GM10248 (cell line): ENCODE results near the gene SDC3.

ENCODE experiments used
- CTCF ChIA-PET: fragments of 300-600 bp; sonication (Branson Sonifier 250); formaldehyde crosslinking; extraction: SDS; loops from one replicate; lab custom pipeline; 2021; ENCODE audit warnings: antibody characterized with exemption; lab: Yijun Ruan, JAX
- POLR2A ChIA-PET: fragments of 350-650 bp; sonication (Branson Sonifier 250); formaldehyde crosslinking; extraction: SDS; loops from one replicate; lab custom pipeline; 2020; ENCODE audit warnings: antibody characterized with exemption; lab: Yijun Ruan, JAX
- DNase-seq: peaks from one replicate; pipeline ENCODE4 v3.0.0; 2012; ENCODE audit errors: extremely low spot score
- TF ChIP-seq, protein P1 (sequence below): IDR thresholded peaks from 2 replicates; pipeline ENCODE4 v1.5.1; 2012; ENCODE audit warnings: mild to moderate bottlenecking, low read depth; ENCODE audit errors: extremely low read depth, missing control alignments, control extremely low read depth

SDC3 gene

DNA sequence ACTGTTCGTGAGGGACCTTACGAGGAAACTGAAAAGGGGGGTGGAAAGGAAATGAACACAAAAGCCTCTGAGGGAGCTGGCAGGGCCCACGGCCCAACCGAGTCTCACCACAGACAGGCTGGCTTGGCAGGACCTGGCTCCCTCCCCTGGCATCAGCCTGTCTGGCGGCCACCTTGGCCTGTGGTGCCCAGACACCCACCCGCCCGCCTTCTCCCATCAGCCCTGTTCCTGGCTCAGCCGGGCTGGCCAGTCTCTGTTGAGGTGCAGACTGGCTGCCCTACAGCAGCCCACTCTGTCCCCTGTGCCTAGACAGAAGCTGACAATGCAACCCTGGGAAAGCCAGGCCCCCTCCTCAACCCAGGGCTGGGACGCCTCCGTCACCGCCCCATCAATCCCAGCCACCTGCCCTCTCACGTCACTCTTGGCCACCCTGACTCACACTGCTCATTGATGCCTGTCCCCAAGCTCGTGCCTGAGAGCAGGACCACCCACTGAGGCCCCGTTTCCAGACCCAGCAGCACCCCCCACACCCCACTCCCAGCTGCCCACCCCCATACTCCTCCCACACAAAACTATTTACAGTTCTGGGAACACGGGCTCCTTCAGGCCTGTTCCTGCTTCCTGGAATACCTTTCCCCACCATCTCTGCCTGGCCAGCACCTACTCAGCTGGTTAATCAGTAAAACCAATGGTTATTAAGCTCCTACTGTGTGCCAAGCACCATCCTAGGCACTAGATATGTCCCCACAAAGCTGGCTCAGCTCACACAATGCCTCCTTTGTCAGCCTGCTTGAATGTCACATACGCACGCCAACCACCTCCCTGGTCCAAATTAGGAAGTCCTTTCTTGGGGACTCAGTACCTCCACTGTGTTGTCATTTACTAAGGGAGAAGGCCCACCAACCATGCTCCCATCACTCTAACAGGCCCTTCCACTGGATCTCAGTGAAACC, 22.7 kb downstream of the SDC3 start:
- POLR2A ChIA-PET = no interaction called here
- no peak for DNase-seq
- CTCF ChIA-PET = interaction anchor here (1.1 to 2.9 kb wide), 2 partner anchors 43 to 84 kb away, joined by 3 to 12 read pairs; no protein-coding TSS in a partner anchor
- TF ChIP-seq, protein P1, sequence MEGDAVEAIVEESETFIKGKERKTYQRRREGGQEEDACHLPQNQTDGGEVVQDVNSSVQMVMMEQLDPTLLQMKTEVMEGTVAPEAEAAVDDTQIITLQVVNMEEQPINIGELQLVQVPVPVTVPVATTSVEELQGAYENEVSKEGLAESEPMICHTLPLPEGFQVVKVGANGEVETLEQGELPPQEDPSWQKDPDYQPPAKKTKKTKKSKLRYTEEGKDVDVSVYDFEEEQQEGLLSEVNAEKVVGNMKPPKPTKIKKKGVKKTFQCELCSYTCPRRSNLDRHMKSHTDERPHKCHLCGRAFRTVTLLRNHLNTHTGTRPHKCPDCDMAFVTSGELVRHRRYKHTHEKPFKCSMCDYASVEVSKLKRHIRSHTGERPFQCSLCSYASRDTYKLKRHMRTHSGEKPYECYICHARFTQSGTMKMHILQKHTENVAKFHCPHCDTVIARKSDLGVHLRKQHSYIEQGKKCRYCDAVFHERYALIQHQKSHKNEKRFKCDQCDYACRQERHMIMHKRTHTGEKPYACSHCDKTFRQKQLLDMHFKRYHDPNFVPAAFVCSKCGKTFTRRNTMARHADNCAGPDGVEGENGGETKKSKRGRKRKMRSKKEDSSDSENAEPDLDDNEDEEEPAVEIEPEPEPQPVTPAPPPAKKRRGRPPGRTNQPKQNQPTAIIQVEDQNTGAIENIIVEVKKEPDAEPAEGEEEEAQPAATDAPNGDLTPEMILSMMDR = no peak

DNA sequence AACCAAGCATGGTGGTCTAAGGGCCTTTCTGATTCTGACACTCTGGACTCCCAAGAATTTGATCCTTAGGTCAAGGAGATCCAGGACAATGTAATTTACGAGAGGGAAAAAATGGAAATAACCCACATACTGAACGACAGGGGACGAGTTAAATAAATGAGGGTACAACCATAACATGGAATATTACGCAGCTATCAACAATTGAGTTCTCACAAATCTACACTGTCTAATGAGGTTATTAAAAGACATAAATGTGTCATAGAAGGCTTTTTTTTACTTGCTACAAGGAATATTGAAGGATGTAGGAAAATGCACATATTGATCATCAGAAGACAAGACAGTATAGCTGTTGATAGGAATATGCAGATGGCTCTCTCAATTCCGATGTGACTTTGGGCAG, 23.8 kb downstream of the SDC3 start:
- no peak for DNase-seq
- POLR2A ChIA-PET = interaction anchor here (0.7 kb wide), 1 partner anchor 436 kb away, joined by 3 read pairs; no protein-coding TSS in a partner anchor
- CTCF ChIA-PET = interaction anchor here (0.7 kb wide), 1 partner anchor 26 kb away, joined by 3 read pairs; no protein-coding TSS in a partner anchor
- TF ChIP-seq, protein P1 = no peak

DNA sequence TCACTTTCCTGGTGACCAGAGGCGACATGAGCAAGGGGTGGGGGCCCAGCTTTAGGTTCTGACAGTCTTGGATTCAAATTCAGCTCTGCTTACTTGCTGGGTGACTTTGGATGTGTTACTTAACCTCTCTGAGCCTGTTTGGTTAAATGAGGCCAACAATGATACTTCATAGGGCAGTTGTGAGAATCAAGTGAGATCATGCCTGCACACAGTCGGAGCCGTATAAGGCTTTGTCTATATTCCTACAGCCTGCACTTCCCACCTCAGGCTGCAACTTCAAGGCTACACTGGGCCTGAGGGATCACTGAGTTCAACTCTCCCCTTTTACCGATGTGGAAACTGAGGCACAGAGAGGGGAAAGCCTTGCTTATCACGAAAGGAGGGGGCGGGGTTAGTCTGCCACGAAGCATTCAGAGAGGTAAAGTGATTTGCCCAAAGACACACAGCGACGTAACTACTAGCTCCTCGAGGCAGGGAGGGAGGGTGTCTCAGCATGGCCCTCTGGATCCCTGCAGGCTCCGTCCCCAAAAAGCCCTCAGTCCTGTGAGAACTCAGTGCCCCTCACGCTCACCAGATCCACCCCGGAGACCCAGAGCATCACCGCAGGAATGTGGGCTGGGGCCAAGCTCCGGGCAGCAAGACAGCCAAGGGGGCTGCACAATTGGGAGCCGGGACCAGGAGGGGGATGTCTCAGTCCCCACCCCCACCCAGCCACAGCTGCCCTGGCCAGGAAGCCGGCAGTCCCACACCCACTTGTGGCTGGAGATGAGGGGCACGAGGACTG, 25.0 kb downstream of the SDC3 start:
- DNase-seq = no peak
- POLR2A ChIA-PET = interaction anchor here (0.6 kb wide), 1 partner anchor 127 kb away, joined by 3 read pairs; no protein-coding TSS in a partner anchor
- TF ChIP-seq, protein P1 = no peak
- CTCF ChIA-PET = interaction anchor here (0.8 to 1.3 kb wide), 2 partner anchors 82 to 165 kb away, joined by 3 to 5 read pairs; no protein-coding TSS in a partner anchor

DNA sequence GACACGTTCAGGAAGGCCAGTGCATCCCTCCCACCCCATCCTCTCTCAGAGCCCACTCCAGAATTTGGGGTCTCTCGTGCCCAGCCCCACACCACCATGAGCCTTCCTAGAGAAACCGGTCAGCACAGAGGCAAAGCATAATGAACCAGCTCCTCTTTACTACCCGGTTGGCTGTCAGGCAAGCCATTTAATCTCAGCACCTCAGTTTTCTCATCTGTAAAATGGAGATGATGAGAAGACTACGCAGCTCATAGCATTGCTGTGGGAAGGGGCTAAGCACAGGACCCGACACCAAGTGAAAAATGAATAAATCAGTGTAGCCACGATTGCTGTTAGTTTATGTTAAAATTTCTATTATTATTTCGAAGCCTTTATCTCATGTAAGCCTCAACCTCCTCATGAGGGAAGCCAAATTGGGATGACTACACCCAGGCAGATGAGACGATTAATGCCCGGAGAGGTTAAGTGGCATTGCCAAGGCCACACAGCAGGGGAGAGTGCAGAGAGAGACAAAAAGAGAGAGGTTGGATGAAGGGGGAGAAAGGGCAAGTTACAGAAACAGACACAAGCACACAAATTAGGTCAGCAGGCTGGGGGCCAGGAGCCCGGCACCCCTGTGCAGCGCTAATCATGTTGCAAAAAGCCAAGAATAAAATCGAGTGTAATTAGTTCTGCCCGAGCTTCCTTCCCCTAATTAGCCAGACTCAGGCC, 25.7 kb downstream of the SDC3 start:
- ChIA-PET CTCF (interaction anchor here (0.8 to 1.3 kb wide), 2 partner anchors 81 to 164 kb away, joined by 3 to 5 read pairs; no protein-coding TSS in a partner anchor), POLR2A (no interaction called here)
- TF ChIP-seq, protein P1 = no peak
- DNase-seq = no peak

DNA sequence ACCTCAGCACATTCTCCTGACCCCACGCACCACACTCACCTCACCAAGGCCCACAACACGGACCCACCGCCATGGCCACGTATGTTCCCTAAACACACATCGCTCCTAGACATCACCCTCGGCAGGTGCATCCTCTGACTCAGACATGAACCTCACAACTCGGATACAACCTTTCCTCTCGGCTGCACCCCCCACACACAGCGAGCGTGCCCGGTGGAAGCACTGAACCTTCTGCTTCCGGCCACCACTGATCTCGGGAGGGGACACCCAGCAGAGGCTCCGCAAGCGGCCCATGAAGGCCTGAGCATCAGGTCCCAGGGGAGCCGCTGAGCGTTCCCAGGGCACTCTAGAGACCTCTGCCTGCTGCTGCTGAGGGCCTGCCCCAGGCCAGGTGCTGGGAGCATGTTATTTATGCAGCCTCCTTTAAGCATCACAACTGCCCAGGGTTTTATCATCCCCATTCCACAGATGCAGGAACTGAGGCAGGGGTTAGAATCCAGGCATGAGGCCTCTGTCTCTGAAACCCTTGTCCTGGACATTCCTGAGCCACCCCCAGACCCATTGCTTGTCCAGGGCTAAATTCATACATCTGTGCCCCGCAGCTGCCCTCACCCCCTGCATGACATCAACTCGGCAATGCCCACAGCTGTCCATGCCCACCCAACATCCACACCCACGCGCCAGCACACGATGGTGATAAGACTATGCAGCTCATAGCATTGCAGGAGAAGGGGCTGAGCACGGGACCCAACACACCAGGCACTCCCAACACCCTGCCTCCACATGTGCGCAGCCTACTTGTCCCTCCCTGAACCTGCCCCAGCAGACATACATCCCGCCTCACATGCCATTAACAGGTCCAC, 27.0 kb downstream of the SDC3 start:
- CTCF ChIA-PET = interaction anchor here (1.1 kb wide), 1 partner anchor 79 kb away, joined by 3 read pairs; no protein-coding TSS in a partner anchor

More for the DNA sequence above, 27.0 kb downstream of the SDC3 start:
- POLR2A ChIA-PET = no interaction called here
- peak; percentile 77 for DNase-seq
- TF ChIP-seq, protein P1 = no peak
